Epithelial cell of prostate (primary cell): ENCODE measurements around the gene CAD.

ENCODE experiments used
- DNase-seq: peaks from one replicate; pipeline ENCODE4 v3.0.0-alpha.2; 2011; ENCODE audit warnings: low read depth, low spot score
- H3K27ac ChIP-seq: fragments of 450-650 bp; 2 replicates; pipeline ENCODE4 v1.5.1; 2017; ENCODE audit warnings: mild to moderate bottlenecking

CAD gene

GRCh38 chr2:27221166-27221565 lies 4.0 kb downstream of the CAD start:
- DNase-seq, result no peak
- no peak overlapping the region for H3K27ac ChIP-seq

GRCh38 chr2:27222407-27222806 lies 5.2 kb downstream of the CAD start:
- DNase-seq, result no peak
- no peak overlapping the region for H3K27ac ChIP-seq

GRCh38 chr2:27223416-27223815 lies 6.2 kb downstream of the CAD start:
- no peak for DNase-seq
- H3K27ac ChIP-seq, result no peak overlapping the region

- no peak for DNase-seq
- no peak overlapping the region for H3K27ac ChIP-seq
Measured at GRCh38 chr2:27225526-27225925, 8.4 kb downstream of the CAD start.

- DNase-seq, result no peak
- H3K27ac ChIP-seq, result no peak overlapping the region
Measured at GRCh38 chr2:27227501-27227900, 10.3 kb downstream of the CAD start.

- no peak for DNase-seq
- no peak overlapping the region for H3K27ac ChIP-seq
Measured at GRCh38 chr2:27231921-27232320, 14.8 kb downstream of the CAD start.

GRCh38 chr2:27233341-27233740 lies 16.2 kb downstream of the CAD start:
- no peak for DNase-seq

GRCh38 chr2:27236136-27236535 lies 19.0 kb downstream of the CAD start:
- H3K27ac ChIP-seq, result no peak overlapping the region
- no peak for DNase-seq

More at GRCh38 chr2:27233341-27233740, 16.2 kb downstream of the CAD start:
- no peak overlapping the region for H3K27ac ChIP-seq

GRCh38 chr2:27236626-27237025 lies 19.5 kb downstream of the CAD start:
- H3K27ac ChIP-seq, result no peak overlapping the region
- DNase-seq, result no peak

GRCh38 chr2:27237341-27237945 lies 20.3 kb downstream of the CAD start:
- DNase-seq, result no peak
- H3K27ac ChIP-seq, result no peak overlapping the region

- no peak overlapping the region for H3K27ac ChIP-seq
- no peak for DNase-seq
Measured at GRCh38 chr2:27238976-27239375, 21.8 kb downstream of the CAD start.

GRCh38 chr2:27240406-27240805 lies 23.2 kb downstream of the CAD start:
- H3K27ac ChIP-seq, result no peak overlapping the region
- no peak for DNase-seq

- no peak for DNase-seq
- H3K27ac ChIP-seq, result no peak overlapping the region
Measured at GRCh38 chr2:27241761-27242613, 24.8 kb downstream of the CAD start.

GRCh38 chr2:27242614-27242951 lies 25.4 kb downstream of the CAD start:
- no peak for DNase-seq
- no peak overlapping the region for H3K27ac ChIP-seq

GRCh38 chr2:27243391-27244130 lies 26.4 kb downstream of the CAD start:
- H3K27ac ChIP-seq, result no peak overlapping the region
- no peak for DNase-seq

GRCh38 chr2:27245116-27245515 lies 27.9 kb downstream of the CAD start:
- no peak overlapping the region for H3K27ac ChIP-seq
- DNase-seq, result no peak

- H3K27ac ChIP-seq, result no peak overlapping the region
- no peak for DNase-seq
Measured at GRCh38 chr2:27245626-27246025, 28.5 kb downstream of the CAD start.

GRCh38 chr2:27247893-27248292 lies 30.7 kb downstream of the CAD start:
- H3K27ac ChIP-seq, result no peak overlapping the region
- no peak for DNase-seq

GRCh38 chr2:27249159-27249890 lies 32.2 kb downstream of the CAD start:
- H3K27ac ChIP-seq, result no peak overlapping the region
- no peak for DNase-seq

- H3K27ac ChIP-seq, result no peak overlapping the region
- no peak for DNase-seq
Measured at GRCh38 chr2:27249891-27250651, 32.9 kb downstream of the CAD start.
